AG04450 (cell line): ENCODE measurements around the gene ADAMTS15. TPM values are rescaled to one million over a fixed set of nuclear protein-coding genes. Genes with fewer than 3 reads are reported as not detected.

ENCODE experiments used
- CTCF ChIA-PET: fragments of 300-600, 350-600 bp; formaldehyde crosslinking; extraction: SDS; loops from one replicate; lab custom pipeline; 2022; ENCODE audit warnings: antibody characterized with exemption, inconsistent platforms; lab: Charles Lee
- POLR2A ChIA-PET: fragments of 350-600 bp; formaldehyde crosslinking; extraction: SDS; loops from one replicate; lab custom pipeline; 2021; ENCODE audit warnings: antibody characterized with exemption, inconsistent platforms; lab: Yijun Ruan, JAX
- DNase-seq: peaks from one replicate; pipeline ENCODE4 v3.0.0-alpha.2; 2011; ENCODE audit warnings: low read depth, low spot score
- H3K27ac ChIP-seq: one replicate; pipeline ENCODE4 v1.5.1; 2012; ENCODE audit warnings: low read depth, low read length, control low read depth
- H3K27me3 ChIP-seq: one replicate; pipeline ENCODE4 v1.6.0; 2012; ENCODE audit warnings: low read length; ENCODE audit not compliant: control insufficient read depth, insufficient read depth
- H3K4me3 ChIP-seq: 2 replicates; pipeline ENCODE4 v1.5.1; 2011; ENCODE audit warnings: mild to moderate bottlenecking, low read depth, low read length, control low read depth
- H3K9me3 ChIP-seq: 2 replicates; pipeline ENCODE4 v1.5.1; 2012; ENCODE audit warnings: low read length; ENCODE audit not compliant: control insufficient read depth, insufficient read depth
- CTCF ChIP-seq: IDR thresholded peaks from 2 replicates; pipeline ENCODE4 v1.5.1; 2011; ENCODE audit warnings: low read depth, low read length, control low read depth, inconsistent platforms
- polyA plus RNA-seq: library from polyadenylated mRNA; depleted of rRNA; stranded (reverse); fragments of >200 nt; gene quantifications from 2 replicates; pipeline ENCODE4 v1.2.3, GENCODE V29; 2011

The ADAMTS15 gene
- polyA plus RNA-seq, 1 experiment: 5.8 TPM

GRCh38 chr11:130476922-130477491 lies 28.6 kb downstream of the ADAMTS15 start:
- TF ChIP-seq CTCF: no peak
- H3K27ac ChIP-seq: peak overlapping the region; percentile 21
- no peak overlapping the region for H3K4me3 ChIP-seq
- DNase-seq: no peak
- H3K27me3 ChIP-seq: no peaks in the 10 kb centered on the region
- CTCF ChIA-PET: interaction anchor here (0.9 to 1.1 kb wide), 2 partner anchors 350 to 417 kb away, joined by 3 read pairs; no protein-coding TSS in a partner anchor
- POLR2A ChIA-PET: no interaction called here
- no peaks in the 10 kb centered on the region; the same call in 1 of the 2 replicates for H3K9me3 ChIP-seq

GRCh38 chr11:130477586-130478203 lies 29.2 kb downstream of the ADAMTS15 start:
- no peak for DNase-seq
- TF ChIP-seq CTCF: no peak
- ChIA-PET CTCF (interaction anchor here (1.0 to 1.1 kb wide), 2 partner anchors 149 to 350 kb away, joined by 3 read pairs; no protein-coding TSS in a partner anchor), POLR2A (interaction anchor here (0.6 kb wide), 1 partner anchor 360 kb away, joined by 3 read pairs; no protein-coding TSS in a partner anchor)
- no peaks in the 10 kb centered on the region for H3K27me3 ChIP-seq
- H3K4me3 ChIP-seq: no peak overlapping the region
- H3K9me3 ChIP-seq: no peaks in the 10 kb centered on the region; the same call in 1 of the 2 replicates
- peak overlapping the region; percentile 91 for H3K27ac ChIP-seq

- Histone ChIP-seq H3K4me3 (0 out of 2 replicates have a peak overlapping the region, but pooled peaks have one; percentile 7), H3K9me3 (no peaks in the 10 kb centered on the region; the same call in 1 of the 2 replicates), H3K27me3 (no peaks in the 10 kb centered on the region), H3K27ac (peak overlapping the region; percentile 91)
- no peak for TF ChIP-seq CTCF
- ChIA-PET CTCF (interaction anchor here (0.7 to 1.0 kb wide), 2 partner anchors 148 to 169 kb away, joined by 3 read pairs; no protein-coding TSS in a partner anchor), POLR2A (interaction anchor here (0.6 kb wide), 3 partner anchors 44 to 359 kb away, joined by 3 to 5 read pairs (median 3); no protein-coding TSS in a partner anchor)
- peak; percentile 88 for DNase-seq
Observed at GRCh38 chr11:130478204-130478701, 29.8 kb downstream of the ADAMTS15 start.

- no peak for TF ChIP-seq CTCF
- POLR2A ChIA-PET: interaction anchor here (0.6 kb wide), 2 partner anchors 43 to 476 kb away, joined by 5 read pairs; partner anchors contain the start of gene PRDM10
- CTCF ChIA-PET: interaction anchor here (0.7 kb wide), 1 partner anchor 168 kb away, joined by 3 read pairs; no protein-coding TSS in a partner anchor
- Histone ChIP-seq H3K4me3 (no peak overlapping the region), H3K27ac (peak overlapping the region; percentile 91), H3K9me3 (no peaks in the 10 kb centered on the region; the same call in 1 of the 2 replicates), H3K27me3 (no peaks in the 10 kb centered on the region)
- DNase-seq: no peak
Observed at GRCh38 chr11:130478881-130479280, 30.4 kb downstream of the ADAMTS15 start.
